ENCODE measurements around the gene SLC7A9. TPM values are rescaled to one million over a fixed set of nuclear protein-coding genes. Genes with fewer than 3 reads are reported as not detected.

The SLC7A9 gene
- total and polyA plus RNA-seq, 10 of the 15 experiments (the other 5 are each of a cell fraction or from before 2014, with no cell fraction given), result 0.13 to 0.17 TPM; not detected in 8

DNA sequence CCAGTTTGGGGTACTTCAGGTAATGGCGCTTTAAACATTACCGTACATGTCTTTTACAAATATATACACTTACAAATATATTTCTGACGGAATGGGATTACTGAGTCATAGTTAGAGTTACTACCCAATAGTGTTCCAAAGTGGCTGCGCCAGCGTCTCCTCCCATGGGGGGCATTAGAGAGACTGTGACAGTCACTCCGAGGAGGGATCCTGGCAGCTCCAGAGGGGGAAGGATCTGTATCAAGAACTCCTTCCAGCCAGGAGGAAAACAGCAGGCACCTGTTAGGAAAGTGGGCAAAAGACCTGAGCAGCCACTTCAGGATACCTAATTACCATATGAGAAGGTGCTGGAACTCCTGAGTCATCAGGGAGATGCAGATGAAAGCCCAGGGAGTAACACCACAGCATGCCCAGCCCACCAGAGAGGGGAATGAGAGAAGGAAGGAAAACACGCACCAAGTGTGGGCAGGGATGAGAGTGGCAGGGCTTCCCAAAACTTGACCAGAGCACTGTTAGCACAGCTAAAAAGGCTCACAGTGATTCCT, 52.9 kb downstream of the SLC7A9 start (continued):
- no peak for TF ChIP-seq BHLHE40 (IDR thresholded peaks at IDR 0.05; ENCODE audit: borderline replicate concordance in 1 of 2, low read depth in 2 of 2, low read length in 1 of 2)

DNA sequence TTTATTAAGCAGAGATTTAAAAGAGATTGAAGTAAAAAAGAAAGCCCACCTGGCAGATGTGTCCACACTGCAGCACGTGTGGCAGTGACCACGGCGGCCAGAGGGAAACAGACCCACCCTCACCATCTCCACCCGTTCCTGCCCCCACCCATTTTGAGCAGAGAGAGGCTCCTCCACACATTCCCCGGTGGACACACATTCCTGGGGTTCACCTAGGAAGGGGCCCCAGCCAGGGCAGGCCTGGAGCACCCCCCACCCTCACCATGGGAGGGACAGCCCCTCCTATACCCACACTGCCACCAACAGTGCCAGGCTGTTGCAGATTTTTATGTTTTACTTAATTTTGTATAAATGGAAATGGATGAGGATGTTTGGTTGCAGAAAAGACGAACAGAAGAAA, 54.9 kb downstream of the SLC7A9 start:
- POLR2A ChIA-PET, result no interaction called here
- H3K27ac ChIP-seq (ENCODE audit: control insufficient read depth, insufficient read depth), result no peak overlapping the region
- no peak overlapping the region for H3K9ac ChIP-seq (ENCODE audit: control insufficient read depth, insufficient read depth, low read length)
- TF ChIP-seq, protein P1, sequence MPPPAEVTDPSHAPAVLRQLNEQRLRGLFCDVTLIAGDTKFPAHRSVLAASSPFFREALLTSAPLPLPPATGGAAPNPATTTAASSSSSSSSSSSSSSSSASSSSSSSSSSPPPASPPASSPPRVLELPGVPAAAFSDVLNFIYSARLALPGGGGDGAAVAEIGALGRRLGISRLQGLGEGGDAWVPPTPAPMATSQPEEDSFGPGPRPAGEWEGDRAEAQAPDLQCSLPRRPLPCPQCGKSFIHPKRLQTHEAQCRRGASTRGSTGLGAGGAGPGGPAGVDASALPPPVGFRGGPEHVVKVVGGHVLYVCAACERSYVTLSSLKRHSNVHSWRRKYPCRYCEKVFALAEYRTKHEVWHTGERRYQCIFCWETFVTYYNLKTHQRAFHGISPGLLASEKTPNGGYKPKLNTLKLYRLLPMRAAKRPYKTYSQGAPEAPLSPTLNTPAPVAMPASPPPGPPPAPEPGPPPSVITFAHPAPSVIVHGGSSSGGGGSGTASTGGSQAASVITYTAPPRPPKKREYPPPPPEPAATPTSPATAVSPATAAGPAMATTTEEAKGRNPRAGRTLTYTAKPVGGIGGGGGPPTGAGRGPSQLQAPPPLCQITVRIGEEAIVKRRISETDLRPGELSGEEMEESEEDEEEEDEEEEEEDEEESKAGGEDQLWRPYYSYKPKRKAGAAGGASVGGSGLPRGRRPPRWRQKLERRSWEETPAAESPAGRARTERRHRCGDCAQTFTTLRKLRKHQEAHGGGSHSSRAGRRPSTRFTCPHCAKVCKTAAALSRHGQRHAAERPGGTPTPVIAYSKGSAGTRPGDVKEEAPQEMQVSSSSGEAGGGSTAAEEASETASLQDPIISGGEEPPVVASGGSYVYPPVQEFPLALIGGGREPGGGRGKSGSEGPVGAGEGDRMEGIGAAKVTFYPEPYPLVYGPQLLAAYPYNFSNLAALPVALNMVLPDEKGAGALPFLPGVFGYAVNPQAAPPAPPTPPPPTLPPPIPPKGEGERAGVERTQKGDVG (CRISPR knock-in tag; IDR thresholded peaks at IDR 0.05), result no peak
- TF ChIP-seq GATAD2B (conservative IDR thresholded peaks at IDR 0.05; ENCODE audit: low read depth) (no peak), SREBF2 (IDR thresholded peaks at IDR 0.05; ENCODE audit: low read length) (no peak), SMC3 (IDR thresholded peaks at IDR 0.05; ENCODE audit: borderline replicate concordance, low read length) (no peak), NRF1 (conservative IDR thresholded peaks at IDR 0.05; ENCODE audit: low read depth, low read length) (no peak)
- TF ChIP-seq, protein P2, sequence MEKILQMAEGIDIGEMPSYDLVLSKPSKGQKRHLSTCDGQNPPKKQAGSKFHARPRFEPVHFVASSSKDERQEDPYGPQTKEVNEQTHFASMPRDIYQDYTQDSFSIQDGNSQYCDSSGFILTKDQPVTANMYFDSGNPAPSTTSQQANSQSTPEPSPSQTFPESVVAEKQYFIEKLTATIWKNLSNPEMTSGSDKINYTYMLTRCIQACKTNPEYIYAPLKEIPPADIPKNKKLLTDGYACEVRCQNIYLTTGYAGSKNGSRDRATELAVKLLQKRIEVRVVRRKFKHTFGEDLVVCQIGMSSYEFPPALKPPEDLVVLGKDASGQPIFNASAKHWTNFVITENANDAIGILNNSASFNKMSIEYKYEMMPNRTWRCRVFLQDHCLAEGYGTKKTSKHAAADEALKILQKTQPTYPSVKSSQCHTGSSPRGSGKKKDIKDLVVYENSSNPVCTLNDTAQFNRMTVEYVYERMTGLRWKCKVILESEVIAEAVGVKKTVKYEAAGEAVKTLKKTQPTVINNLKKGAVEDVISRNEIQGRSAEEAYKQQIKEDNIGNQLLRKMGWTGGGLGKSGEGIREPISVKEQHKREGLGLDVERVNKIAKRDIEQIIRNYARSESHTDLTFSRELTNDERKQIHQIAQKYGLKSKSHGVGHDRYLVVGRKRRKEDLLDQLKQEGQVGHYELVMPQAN (conservative IDR thresholded peaks at IDR 0.05), result no peak
- TF ChIP-seq, protein P3, sequence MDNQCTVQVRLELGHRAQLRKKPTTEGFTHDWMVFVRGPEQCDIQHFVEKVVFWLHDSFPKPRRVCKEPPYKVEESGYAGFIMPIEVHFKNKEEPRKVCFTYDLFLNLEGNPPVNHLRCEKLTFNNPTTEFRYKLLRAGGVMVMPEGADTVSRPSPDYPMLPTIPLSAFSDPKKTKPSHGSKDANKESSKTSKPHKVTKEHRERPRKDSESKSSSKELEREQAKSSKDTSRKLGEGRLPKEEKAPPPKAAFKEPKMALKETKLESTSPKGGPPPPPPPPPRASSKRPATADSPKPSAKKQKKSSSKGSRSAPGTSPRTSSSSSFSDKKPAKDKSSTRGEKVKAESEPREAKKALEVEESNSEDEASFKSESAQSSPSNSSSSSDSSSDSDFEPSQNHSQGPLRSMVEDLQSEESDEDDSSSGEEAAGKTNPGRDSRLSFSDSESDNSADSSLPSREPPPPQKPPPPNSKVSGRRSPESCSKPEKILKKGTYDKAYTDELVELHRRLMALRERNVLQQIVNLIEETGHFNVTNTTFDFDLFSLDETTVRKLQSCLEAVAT (IDR thresholded peaks at IDR 0.05), result no peak
- no peaks in the 10 kb centered on the region for H4K20me1 ChIP-seq (ENCODE audit: control insufficient read depth, insufficient read depth)
- WGBS (ENCODE audit: insufficient coverage, insufficient replicate concordance, low lambda C conversion rate, missing lambda C conversion rate), result 55% methylated on average over 6 of the region's 6 CpGs
- H3K27me3 ChIP-seq (replicated peaks in 1 of 2; ENCODE audit: control insufficient read depth in 2 of 2, insufficient read depth in 2 of 2, low read length in 1 of 2), result peaks cover 0 to under 1% of the 10 kb centered on the region in 2 experiments; a peak in 1 of 4 replicates
- no peaks in the 10 kb centered on the region for H3K36me3 ChIP-seq (ENCODE audit: control insufficient read depth in 2 of 2, insufficient read depth in 2 of 2, low read length in 1 of 2)
- intact Hi-C loops (cut with micrococcal nuclease; ENCODE audit: unreplicated experiment) (no loop called here), in situ Hi-C loops (cut with MboI) (no loop called here)
- ATAC-seq (no peak), DNase-seq (ENCODE audit: low read depth, low spot score) (no peak), FAIRE-seq (no peak)
- H3K4me1 ChIP-seq (ENCODE audit: control insufficient read depth, insufficient read depth, low read length), result peaks cover 1% of the 10 kb centered on the region
- H3K4me3 ChIP-seq, result no peak overlapping the region
- H3K4me2 ChIP-seq (ENCODE audit: control insufficient read depth, insufficient read depth), result no peak overlapping the region
- SMC1A ChIA-PET (ENCODE audit: uncharacterized antibody, unreplicated experiment), result no interaction called here
- no TSS peak for BruUV-seq (replicated peaks)
- CTCF ChIA-PET, result no interaction called here
- RAD21 ChIA-PET (ENCODE audit: unreplicated experiment), result no interaction called here
- no peaks in the 10 kb centered on the region for H3K9me3 ChIP-seq (replicated peaks; ENCODE audit: control insufficient read depth, insufficient read depth, low read length)
- H3K79me2 ChIP-seq (ENCODE audit: control insufficient read depth, insufficient read depth, low read length), result no peaks in the 10 kb centered on the region
- no peak overlapping the region for H2AFZ ChIP-seq (ENCODE audit: control insufficient read depth, low read depth, low read length)
